ENCODE data around the gene ATP5IF1.

The ATP5IF1 gene

DNA sequence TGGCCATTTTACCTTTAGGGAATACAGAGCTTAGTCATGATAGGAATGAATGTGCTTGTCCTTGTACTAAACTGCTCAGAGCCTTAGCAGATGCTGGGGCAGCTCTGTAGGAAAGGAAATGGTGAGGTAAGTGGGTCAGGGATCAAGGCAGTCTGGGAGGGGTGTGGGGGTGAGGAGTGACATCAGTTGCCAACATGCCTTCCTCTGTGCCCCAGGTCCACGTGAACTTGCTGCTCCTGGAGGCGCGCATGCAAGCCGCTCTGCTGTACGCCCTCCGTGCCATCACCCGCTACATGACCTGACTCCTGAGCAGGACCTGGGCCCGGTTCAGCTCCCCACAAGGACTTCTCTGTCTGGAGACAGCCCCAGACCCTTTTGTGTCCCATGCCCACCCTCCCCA, 44.6 kb downstream of the ATP5IF1 start:
- no peaks in the 10 kb centered on the region for H3K4me1 ChIP-seq (ENCODE audit: insufficient read depth, low read length)
- H3K27me3 ChIP-seq (ENCODE audit: insufficient read depth, low read length, poor library complexity), result no peaks in the 10 kb centered on the region
- no peaks in the 10 kb centered on the region for H3K9me3 ChIP-seq (ENCODE audit: insufficient read depth, low read length, severe bottlenecking)
- no peak overlapping the region for H2AFZ ChIP-seq (ENCODE audit: low read depth, low read length)
- no peak overlapping the region for H3K9ac ChIP-seq (ENCODE audit: low read depth, low read length)
- DNase-seq (no peak), ATAC-seq (ENCODE audit: insufficient read depth, low read depth) (0 out of 3 replicates have a peak, but pooled peaks have one; percentile 24)
- no peak overlapping the region for H3K27ac ChIP-seq (ENCODE audit: low read length)
- TF ChIP-seq EZH2 (IDR thresholded peaks at IDR 0.05; ENCODE audit: borderline replicate concordance, low read depth, low read length, severe bottlenecking), result no peak
- TF ChIP-seq, protein P1, sequence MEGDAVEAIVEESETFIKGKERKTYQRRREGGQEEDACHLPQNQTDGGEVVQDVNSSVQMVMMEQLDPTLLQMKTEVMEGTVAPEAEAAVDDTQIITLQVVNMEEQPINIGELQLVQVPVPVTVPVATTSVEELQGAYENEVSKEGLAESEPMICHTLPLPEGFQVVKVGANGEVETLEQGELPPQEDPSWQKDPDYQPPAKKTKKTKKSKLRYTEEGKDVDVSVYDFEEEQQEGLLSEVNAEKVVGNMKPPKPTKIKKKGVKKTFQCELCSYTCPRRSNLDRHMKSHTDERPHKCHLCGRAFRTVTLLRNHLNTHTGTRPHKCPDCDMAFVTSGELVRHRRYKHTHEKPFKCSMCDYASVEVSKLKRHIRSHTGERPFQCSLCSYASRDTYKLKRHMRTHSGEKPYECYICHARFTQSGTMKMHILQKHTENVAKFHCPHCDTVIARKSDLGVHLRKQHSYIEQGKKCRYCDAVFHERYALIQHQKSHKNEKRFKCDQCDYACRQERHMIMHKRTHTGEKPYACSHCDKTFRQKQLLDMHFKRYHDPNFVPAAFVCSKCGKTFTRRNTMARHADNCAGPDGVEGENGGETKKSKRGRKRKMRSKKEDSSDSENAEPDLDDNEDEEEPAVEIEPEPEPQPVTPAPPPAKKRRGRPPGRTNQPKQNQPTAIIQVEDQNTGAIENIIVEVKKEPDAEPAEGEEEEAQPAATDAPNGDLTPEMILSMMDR (IDR thresholded peaks at IDR 0.05; ENCODE audit: borderline replicate concordance, extremely low read depth, low read length, poor library complexity, severe bottlenecking), result no peak
- H3K4me3 ChIP-seq (ENCODE audit: low read depth in 1 of 2, low read length in 2 of 2), result no peak overlapping the region
- peaks cover 29% of the 10 kb centered on the region for H3K36me3 ChIP-seq (ENCODE audit: insufficient read depth, low read length)
- H4K20me1 ChIP-seq (ENCODE audit: insufficient read depth, low read length), result no peaks in the 10 kb centered on the region
- no peak overlapping the region for H3K4me2 ChIP-seq (ENCODE audit: insufficient read depth, low read length)
- no peaks in the 10 kb centered on the region for H3K79me2 ChIP-seq (ENCODE audit: insufficient read depth, low read length)

DNA sequence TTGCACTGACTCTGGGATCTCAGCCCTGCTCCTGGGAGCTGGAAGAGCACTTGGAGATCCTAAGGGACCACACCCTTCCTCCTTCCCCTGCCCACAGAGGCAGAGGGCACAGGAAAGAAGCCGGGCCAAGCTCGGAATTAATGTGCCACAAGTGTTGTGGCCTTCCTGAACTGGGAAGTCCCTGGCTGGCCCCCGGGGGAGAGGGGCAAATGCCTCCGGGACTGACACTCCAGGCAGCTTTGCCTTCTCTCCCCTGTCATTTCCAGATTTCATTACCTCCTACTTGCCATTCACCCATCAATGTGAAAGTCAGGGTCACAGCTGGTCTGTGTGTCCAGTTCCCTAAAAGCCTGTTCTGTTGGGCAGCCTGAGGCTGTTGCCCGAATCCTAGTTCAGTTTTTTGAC, 45.1 kb downstream of the ATP5IF1 start:
- TF ChIP-seq, protein P1 (IDR thresholded peaks at IDR 0.05; ENCODE audit: borderline replicate concordance, extremely low read depth, low read length, poor library complexity, severe bottlenecking), result no peak
- no peak for TF ChIP-seq EZH2 (IDR thresholded peaks at IDR 0.05; ENCODE audit: borderline replicate concordance, low read depth, low read length, severe bottlenecking)
- no peak overlapping the region for H3K4me3 ChIP-seq (ENCODE audit: low read depth in 1 of 2, low read length in 2 of 2)
- H2AFZ ChIP-seq (ENCODE audit: low read depth, low read length), result no peak overlapping the region
- no peaks in the 10 kb centered on the region for H3K79me2 ChIP-seq (ENCODE audit: insufficient read depth, low read length)
- H3K9me3 ChIP-seq (ENCODE audit: insufficient read depth, low read length, severe bottlenecking), result no peaks in the 10 kb centered on the region
- H3K27ac ChIP-seq (ENCODE audit: low read length), result no peak overlapping the region
- H4K20me1 ChIP-seq (ENCODE audit: insufficient read depth, low read length), result no peaks in the 10 kb centered on the region
- H3K27me3 ChIP-seq (ENCODE audit: insufficient read depth, low read length, poor library complexity), result no peaks in the 10 kb centered on the region
- no peak overlapping the region for H3K4me2 ChIP-seq (ENCODE audit: insufficient read depth, low read length)
- no peak for ATAC-seq (ENCODE audit: insufficient read depth, low read depth)
- H3K4me1 ChIP-seq (ENCODE audit: insufficient read depth, low read length), result no peaks in the 10 kb centered on the region
- no peak for DNase-seq
- peaks cover 29% of the 10 kb centered on the region for H3K36me3 ChIP-seq (ENCODE audit: insufficient read depth, low read length)
- H3K9ac ChIP-seq (ENCODE audit: low read depth, low read length), result no peak overlapping the region

DNA sequence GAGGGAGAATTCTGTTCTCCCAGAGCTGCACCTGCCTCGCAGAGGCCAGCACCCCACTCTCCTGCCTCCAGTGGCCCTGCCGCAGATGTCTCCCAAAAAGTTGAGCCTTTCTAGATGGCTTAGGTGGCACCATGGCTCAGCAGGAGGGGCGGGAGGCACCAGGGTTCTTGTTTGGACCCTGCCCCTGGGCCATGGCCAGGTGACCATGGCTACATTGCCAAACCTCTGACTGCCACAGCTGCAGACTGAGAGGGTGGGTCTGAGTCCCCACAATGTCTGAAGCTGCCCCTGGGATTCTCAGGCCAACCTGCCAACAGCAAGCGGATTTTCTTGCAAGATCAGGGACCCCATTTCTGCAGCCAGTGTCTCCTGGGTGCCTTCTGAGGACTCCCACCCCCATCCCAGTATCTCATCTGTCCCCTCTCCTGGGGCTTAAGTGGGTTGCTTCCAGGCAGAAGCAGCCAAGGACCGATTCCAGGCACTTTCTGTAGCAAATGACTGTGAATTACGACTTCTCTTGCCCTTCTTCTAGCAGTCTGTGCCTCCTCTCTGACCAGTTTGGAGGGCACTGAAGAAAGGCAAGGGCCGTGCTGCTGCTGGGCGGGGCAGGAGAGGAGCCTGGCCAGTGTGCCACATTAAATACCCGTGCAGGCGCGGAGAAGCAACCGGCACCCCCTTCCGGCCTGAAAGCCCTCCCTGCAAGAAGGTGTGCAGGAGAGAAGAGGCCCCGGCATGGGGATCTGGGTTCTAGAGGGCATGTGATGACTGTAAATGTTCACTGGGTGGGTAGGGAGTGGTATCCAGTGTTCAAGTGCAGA, 45.9 kb downstream of the ATP5IF1 start:
- DNase-seq (no peak), ATAC-seq (ENCODE audit: insufficient read depth, low read depth) (no peak)
- no peak overlapping the region for H3K9ac ChIP-seq (ENCODE audit: low read depth, low read length)
- H4K20me1 ChIP-seq (ENCODE audit: insufficient read depth, low read length), result no peaks in the 10 kb centered on the region
- H3K27ac ChIP-seq (ENCODE audit: low read length), result no peak overlapping the region
- no peaks in the 10 kb centered on the region for H3K27me3 ChIP-seq (ENCODE audit: insufficient read depth, low read length, poor library complexity)
- no peaks in the 10 kb centered on the region for H3K9me3 ChIP-seq (ENCODE audit: insufficient read depth, low read length, severe bottlenecking)
- H3K36me3 ChIP-seq (ENCODE audit: insufficient read depth, low read length), result peaks cover 29% of the 10 kb centered on the region
- no peak overlapping the region for H3K4me2 ChIP-seq (ENCODE audit: insufficient read depth, low read length)
- no peak overlapping the region for H2AFZ ChIP-seq (ENCODE audit: low read depth, low read length)
- TF ChIP-seq EZH2 (IDR thresholded peaks at IDR 0.05; ENCODE audit: borderline replicate concordance, low read depth, low read length, severe bottlenecking), result no peak
- TF ChIP-seq, protein P1 (IDR thresholded peaks at IDR 0.05; ENCODE audit: borderline replicate concordance, extremely low read depth, low read length, poor library complexity, severe bottlenecking), result no peak
- no peaks in the 10 kb centered on the region for H3K4me1 ChIP-seq (ENCODE audit: insufficient read depth, low read length)
- H3K79me2 ChIP-seq (ENCODE audit: insufficient read depth, low read length), result no peaks in the 10 kb centered on the region
- H3K4me3 ChIP-seq (ENCODE audit: low read depth in 1 of 2, low read length in 2 of 2), result no peak overlapping the region
